GM21360 (cell line): ENCODE measurements around the gene CLBA1.

Experiments used
- ATAC-seq: cut with Tn5 transposase; IDR thresholded peaks from one replicate; pipeline ENCODE4 v1.9.1; 2021; ENCODE audit warnings: mild to moderate bottlenecking, moderate library complexity; ENCODE audit not compliant: unreplicated experiment

The CLBA1 gene

GRCh38 chr14:105042813-105043212, 57.2 kb downstream of the CLBA1 start:
- no peak for ATAC-seq

GRCh38 chr14:105043641-105044040, 58.1 kb downstream of the CLBA1 start:
- no peak for ATAC-seq
